ENCODE results near the gene LSM12.

The LSM12 gene

DNA sequence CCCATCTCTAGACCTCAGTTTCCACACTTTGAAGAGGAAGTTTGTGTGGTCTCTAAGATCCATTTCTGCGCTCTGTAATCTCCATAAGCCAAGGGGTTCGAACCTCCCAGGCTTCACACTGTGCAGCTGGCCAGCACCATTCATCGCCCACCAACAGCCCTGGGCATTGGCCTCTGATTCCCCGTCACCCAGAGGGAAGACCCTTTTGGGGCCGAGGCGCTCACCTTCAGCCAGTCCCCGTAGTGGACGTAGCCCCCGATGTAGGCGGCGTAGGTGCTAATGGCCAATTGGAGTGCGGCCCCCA is 52.4 kb downstream of the LSM12 start:
- DNase-seq (ENCODE audit: low read depth, low spot score): no peak
- TF ChIP-seq, protein P1, sequence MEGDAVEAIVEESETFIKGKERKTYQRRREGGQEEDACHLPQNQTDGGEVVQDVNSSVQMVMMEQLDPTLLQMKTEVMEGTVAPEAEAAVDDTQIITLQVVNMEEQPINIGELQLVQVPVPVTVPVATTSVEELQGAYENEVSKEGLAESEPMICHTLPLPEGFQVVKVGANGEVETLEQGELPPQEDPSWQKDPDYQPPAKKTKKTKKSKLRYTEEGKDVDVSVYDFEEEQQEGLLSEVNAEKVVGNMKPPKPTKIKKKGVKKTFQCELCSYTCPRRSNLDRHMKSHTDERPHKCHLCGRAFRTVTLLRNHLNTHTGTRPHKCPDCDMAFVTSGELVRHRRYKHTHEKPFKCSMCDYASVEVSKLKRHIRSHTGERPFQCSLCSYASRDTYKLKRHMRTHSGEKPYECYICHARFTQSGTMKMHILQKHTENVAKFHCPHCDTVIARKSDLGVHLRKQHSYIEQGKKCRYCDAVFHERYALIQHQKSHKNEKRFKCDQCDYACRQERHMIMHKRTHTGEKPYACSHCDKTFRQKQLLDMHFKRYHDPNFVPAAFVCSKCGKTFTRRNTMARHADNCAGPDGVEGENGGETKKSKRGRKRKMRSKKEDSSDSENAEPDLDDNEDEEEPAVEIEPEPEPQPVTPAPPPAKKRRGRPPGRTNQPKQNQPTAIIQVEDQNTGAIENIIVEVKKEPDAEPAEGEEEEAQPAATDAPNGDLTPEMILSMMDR (IDR thresholded peaks at IDR 0.05; ENCODE audit: low read depth, low read length): no peak
- peak overlapping the region; percentile 79 for H3K4me3 ChIP-seq (ENCODE audit: low read depth, low read length)
- in situ Hi-C loops (cut with HindIII; ENCODE audit: low sequenced_read_pairs): no loop called here

DNA sequence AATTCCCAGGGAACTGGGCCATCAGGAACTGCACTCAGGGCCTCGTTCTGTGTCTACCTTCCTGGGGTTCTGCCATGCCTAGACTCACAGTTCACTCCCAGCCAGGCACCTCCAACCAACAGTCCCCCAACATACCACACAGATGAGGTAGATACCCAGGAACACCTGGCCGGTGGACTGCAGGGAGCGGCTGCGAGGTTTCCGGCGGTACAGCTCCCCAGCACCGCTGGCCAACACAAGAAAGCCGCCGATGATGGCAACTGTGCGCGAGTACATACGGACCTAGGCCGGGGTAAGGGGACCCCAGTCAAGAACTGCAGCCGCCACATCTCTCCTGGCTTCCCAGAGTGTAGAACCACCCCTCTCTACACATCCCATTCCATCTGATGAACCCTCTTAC is 53.6 kb downstream of the LSM12 start:
- DNase-seq (ENCODE audit: low read depth, low spot score): no peak
- H3K4me3 ChIP-seq (ENCODE audit: low read depth, low read length): no peak overlapping the region
- in situ Hi-C loops (cut with HindIII; ENCODE audit: low sequenced_read_pairs): no loop called here
- TF ChIP-seq, protein P1 (IDR thresholded peaks at IDR 0.05; ENCODE audit: low read depth, low read length): no peak

DNA sequence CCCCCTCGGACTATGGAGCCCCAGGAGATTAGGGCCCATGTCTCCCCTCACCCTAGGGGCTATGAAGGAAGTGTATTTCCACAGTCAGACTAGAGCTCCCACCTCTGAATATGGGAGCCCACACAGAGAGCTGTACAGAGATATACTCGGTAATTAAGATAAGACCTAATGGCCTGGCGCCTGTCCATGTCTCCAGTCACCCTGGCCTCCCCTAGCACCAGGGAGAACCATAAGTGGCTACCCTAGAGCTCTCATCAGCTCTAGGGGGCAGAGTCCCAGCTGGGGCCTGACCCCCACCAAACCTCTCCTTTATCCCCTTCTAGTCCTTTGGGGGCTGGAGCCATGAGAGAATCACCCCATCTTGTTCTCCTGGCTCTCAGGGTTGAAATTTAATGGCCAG is 54.1 kb downstream of the LSM12 start:
- in situ Hi-C loops (cut with HindIII; ENCODE audit: low sequenced_read_pairs): no loop called here
- TF ChIP-seq, protein P1 (IDR thresholded peaks at IDR 0.05; ENCODE audit: low read depth, low read length): no peak

DNA sequence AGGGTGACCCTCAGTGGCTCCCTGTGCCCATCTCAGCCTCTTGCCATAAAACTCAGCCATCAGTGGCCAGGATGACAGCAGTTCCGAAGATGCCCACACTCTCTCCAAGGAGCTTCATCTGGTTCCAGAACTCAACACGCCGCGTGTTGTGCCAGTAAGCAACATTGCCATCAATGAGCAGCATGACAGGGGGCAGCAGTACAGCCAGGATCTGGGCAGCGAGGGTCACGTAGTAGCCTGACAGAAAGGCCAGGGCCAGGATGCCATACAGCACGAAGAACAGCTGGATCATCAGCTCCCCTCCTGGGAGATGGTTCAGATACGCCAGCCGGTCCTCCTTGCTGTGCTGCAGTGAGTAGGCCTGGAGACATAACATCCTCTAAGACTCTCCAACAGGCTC is 54.6 kb downstream of the LSM12 start:
- TF ChIP-seq, protein P1 (IDR thresholded peaks at IDR 0.05; ENCODE audit: low read depth, low read length): no peak
- no peak for DNase-seq (ENCODE audit: low read depth, low spot score)
- in situ Hi-C loops (cut with HindIII; ENCODE audit: low sequenced_read_pairs): no loop called here
- H3K4me3 ChIP-seq (ENCODE audit: low read depth, low read length): no peak overlapping the region

More for the DNA sequence above, 54.1 kb downstream of the LSM12 start:
- no peak for DNase-seq (ENCODE audit: low read depth, low spot score)
- no peak overlapping the region for H3K4me3 ChIP-seq (ENCODE audit: low read depth, low read length)

DNA sequence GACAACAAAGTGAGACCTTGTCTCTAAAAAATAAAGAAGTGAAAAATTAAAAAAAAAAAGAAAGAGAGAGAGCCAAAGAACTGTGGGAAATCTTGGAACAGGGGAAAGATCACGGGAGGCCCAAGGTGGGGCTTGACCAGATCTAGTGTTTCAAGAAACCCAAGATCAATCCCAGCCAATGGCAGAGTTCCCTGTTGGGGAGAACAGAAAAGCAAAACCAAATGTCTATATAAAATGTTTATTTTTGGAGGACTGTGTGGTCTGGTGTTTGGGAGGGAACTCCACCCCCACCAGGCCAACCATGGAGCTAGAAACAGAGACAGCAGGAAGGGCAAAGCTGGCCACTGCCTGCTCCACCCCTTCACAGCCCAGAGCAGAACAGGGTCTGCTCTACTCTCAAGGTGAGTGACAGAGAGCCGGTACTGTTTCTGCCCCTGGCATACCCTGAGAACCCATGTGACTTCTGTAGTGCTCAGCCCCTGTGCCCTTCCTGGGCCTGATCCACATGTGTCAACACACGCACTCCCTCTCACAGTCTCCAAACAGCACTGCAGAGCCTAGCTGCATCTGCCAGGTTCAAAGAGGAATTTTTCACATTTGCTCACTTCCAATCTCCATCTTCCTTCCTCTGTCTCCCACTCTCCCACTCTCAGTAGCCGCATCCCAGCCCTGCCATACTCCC is 55.4 kb downstream of the LSM12 start:
- peak; percentile 84 for DNase-seq (ENCODE audit: low read depth, low spot score)
- in situ Hi-C loops (cut with HindIII; ENCODE audit: low sequenced_read_pairs): no loop called here
- TF ChIP-seq, protein P1 (IDR thresholded peaks at IDR 0.05; ENCODE audit: low read depth, low read length): no peak
- no peak overlapping the region for H3K4me3 ChIP-seq (ENCODE audit: low read depth, low read length)

DNA sequence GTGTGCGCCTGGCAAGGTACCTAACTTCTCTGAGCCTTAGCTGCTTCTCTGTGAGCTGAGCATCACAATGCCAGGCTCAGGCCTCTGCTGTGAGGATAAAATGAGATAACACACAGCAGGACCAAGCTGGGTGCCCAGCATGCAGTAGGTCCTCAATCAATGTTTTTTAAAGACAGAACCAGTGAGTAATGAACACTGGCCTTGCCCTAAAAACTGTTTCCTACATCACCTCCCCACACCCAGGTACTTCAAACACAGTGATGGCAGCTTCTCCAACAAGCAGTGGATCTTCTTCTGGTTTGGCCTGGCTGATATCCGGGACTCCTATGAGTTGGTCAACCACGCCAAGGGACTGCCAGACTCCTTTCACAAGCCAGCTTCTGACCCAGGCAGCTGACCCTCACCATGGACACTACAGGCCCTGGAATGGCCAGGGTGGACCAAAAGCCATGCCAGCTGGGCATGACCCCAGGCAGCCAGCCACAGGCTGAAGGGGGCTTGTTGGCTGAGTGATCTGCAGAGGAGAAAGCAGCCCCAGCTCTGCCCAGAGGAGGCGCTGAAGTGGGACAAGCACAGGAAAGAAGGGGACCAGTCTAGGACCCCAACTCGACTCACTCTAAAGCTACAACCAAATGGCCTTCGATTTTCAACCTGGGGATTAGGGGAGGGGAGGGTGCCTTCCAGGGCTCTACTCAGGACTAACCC is 58.1 kb downstream of the LSM12 start:
- H3K4me3 ChIP-seq (ENCODE audit: low read depth, low read length): peak overlapping the region; percentile 67
- TF ChIP-seq, protein P1 (IDR thresholded peaks at IDR 0.05; ENCODE audit: low read depth, low read length): no peak
- no peak for DNase-seq (ENCODE audit: low read depth, low spot score)
- in situ Hi-C loops (cut with HindIII; ENCODE audit: low sequenced_read_pairs): no loop called here
